A549 (cell line): ENCODE measurements around the gene MSI2. TPM values are rescaled to one million over a fixed set of nuclear protein-coding genes. Genes with fewer than 3 reads are reported as not detected.

Experiments
- ATAC-seq, 2 experiments: fragments of 200-7000 bp in 1 of 2; fragments of >200 bp in 1 of 2; cut with Nextera tagmentation in 1 of 2; cut with Tn5 transposase in 1 of 2; 3 replicates each; pipeline versions ENCODE4 v1.8.0 to v1.9.1; 2018 to 2020; ENCODE audit warnings: mild to moderate bottlenecking in 1 of 2, moderate library complexity in 1 of 2
- CTCF ChIA-PET: fragments of 300-600 bp; sonication (Branson Sonifier 250); formaldehyde crosslinking; extraction: SDS; loops from one replicate; lab custom pipeline; 2021; ENCODE audit warnings: antibody characterized with exemption, inconsistent platforms; lab: Yijun Ruan, JAX
- POLR2A ChIA-PET: fragments of 350-600 bp; formaldehyde crosslinking; extraction: SDS; loops from one replicate; lab custom pipeline; 2021; ENCODE audit warnings: antibody characterized with exemption, inconsistent platforms; lab: Yijun Ruan, JAX
- DNase-seq, 2 experiments: peaks; one replicate each; pipeline versions ENCODE4 v3.0.0 to v3.0.0-alpha.2; 2011 to 2016; ENCODE audit warnings: low read depth in 1 of 2, low spot score in 1 of 2
- FAIRE-seq: peaks from 2 replicates; lab custom pipeline; 2011; peaks lifted over from hg19 to GRCh38; lab: Jason Lieb, UNC
- H3K27ac ChIP-seq, 2 experiments: fragments of >200 bp; sonication (Bioruptor Twin); formaldehyde crosslinking; 3 replicates each; pipeline ENCODE4 v1.5.1; 2016 to 2017
- H3K4me1 ChIP-seq: fragments of >200 bp; sonication (Bioruptor Twin); formaldehyde crosslinking; 3 replicates; pipeline ENCODE4 v1.6.1; 2016
- H3K4me2 ChIP-seq: fragments of >200 bp; sonication (Bioruptor Twin); formaldehyde crosslinking; 3 replicates; pipeline ENCODE4 v1.6.1; 2016
- H3K4me3 ChIP-seq: fragments of >200 bp; sonication (Bioruptor Twin); formaldehyde crosslinking; 3 replicates; pipeline ENCODE4 v1.5.1; 2016
- H3K9me3 ChIP-seq: fragments of >200 bp; sonication (Bioruptor Twin); formaldehyde crosslinking; 3 replicates; pipeline ENCODE4 v1.6.1; 2016
- BCL3 ChIP-seq: fragments of >200 bp; sonication (Bioruptor Twin); formaldehyde crosslinking; IDR thresholded peaks from 3 replicates; pipeline ENCODE4 v1.6.1; 2016
- CBX2 ChIP-seq: fragments of 200-600 bp; sonication (generic); IDR thresholded peaks from 2 replicates; pipeline ENCODE4 v1.6.1; 2016; ENCODE audit warnings: low read depth, mild to moderate bottlenecking, borderline replicate concordance
- CBX8 ChIP-seq: fragments of 200-600 bp; sonication (generic); IDR thresholded peaks from 2 replicates; pipeline ENCODE4 v1.6.1; 2016
- CEBPB ChIP-seq, 2 experiments: fragments of >200 bp in 1 of 2; sonication (Bioruptor Twin) in 1 of 2; formaldehyde crosslinking in 1 of 2; IDR thresholded peaks; 2 replicates each; pipeline ENCODE4 v1.6.1; 2012 to 2016
- CHD2 ChIP-seq: fragments of 150-350 bp; IDR thresholded peaks from 2 replicates; pipeline ENCODE4 v1.6.1; 2014; ENCODE audit warnings: low read length; ENCODE audit not compliant: partially characterized antibody
- CHD4 ChIP-seq: fragments of 200-600 bp; sonication (generic); IDR thresholded peaks from 2 replicates; pipeline ENCODE4 v1.6.1; 2016; ENCODE audit warnings: antibody characterized with exemption, mild to moderate bottlenecking, borderline replicate concordance
- CTCF ChIP-seq: fragments of >200 bp; sonication (Bioruptor Twin); formaldehyde crosslinking; IDR thresholded peaks from 3 replicates; pipeline ENCODE4 v1.5.1; 2016
- E2F6 ChIP-seq: IDR thresholded peaks from 2 replicates; pipeline ENCODE4 v1.6.1; 2012; ENCODE audit warnings: low read depth, borderline replicate concordance
- EHF ChIP-seq: fragments of 250-450 bp; sonication (Bioruptor Pico); IDR thresholded peaks from 2 replicates; pipeline ENCODE4 v1.5.0; 2020; ENCODE audit warnings: mild to moderate bottlenecking
- EHMT2 ChIP-seq: fragments of 200-600 bp; sonication (generic); IDR thresholded peaks from 2 replicates; pipeline ENCODE4 v1.6.1; 2016; ENCODE audit warnings: antibody characterized with exemption, low read depth, mild to moderate bottlenecking, moderate library complexity
- EP300 ChIP-seq, 2 experiments: fragments of >200 bp; sonication (Bioruptor Twin); formaldehyde crosslinking; IDR thresholded peaks; 2 replicates in 1 of 2; 3 replicates in 1 of 2; pipeline ENCODE4 v1.6.1; 2016 to 2017
- GATA3 ChIP-seq: IDR thresholded peaks from 2 replicates; pipeline ENCODE4 v1.6.1; 2012; ENCODE audit warnings: borderline replicate concordance
- HEYL ChIP-seq: fragments of 250-450 bp; sonication (Bioruptor Pico); IDR thresholded peaks from 2 replicates; pipeline ENCODE4 v1.8.0; 2021; ENCODE audit warnings: mild to moderate bottlenecking, moderate library complexity
- HOXA7 ChIP-seq: fragments of 250-450 bp; sonication (Bioruptor Pico); IDR thresholded peaks from 2 replicates; pipeline ENCODE4 v1.5.0; 2020; ENCODE audit warnings: mild to moderate bottlenecking, moderate library complexity
- HOXB5 ChIP-seq: fragments of 250-450 bp; sonication (Bioruptor Pico); IDR thresholded peaks from 2 replicates; pipeline ENCODE4 v1.5.0; 2020; ENCODE audit warnings: mild to moderate bottlenecking, moderate library complexity
- JUN ChIP-seq, 2 experiments: fragments of >200 bp; sonication (Bioruptor Twin); formaldehyde crosslinking; IDR thresholded peaks; 2 replicates in 1 of 2; 3 replicates in 1 of 2; pipeline ENCODE4 v1.6.1; 2016 to 2017
- JUNB ChIP-seq: fragments of >200 bp; sonication (Bioruptor Twin); formaldehyde crosslinking; IDR thresholded peaks from 2 replicates; pipeline ENCODE4 v1.6.1; 2016
- MAX ChIP-seq: IDR thresholded peaks from 2 replicates; pipeline ENCODE4 v1.6.1; 2012
- MAZ ChIP-seq: fragments of 150-350 bp; IDR thresholded peaks from 2 replicates; pipeline ENCODE4 v1.6.1; 2014; ENCODE audit warnings: antibody characterized with exemption, low read depth, low read length, borderline replicate concordance
- MYC ChIP-seq: IDR thresholded peaks from 2 replicates; pipeline ENCODE4 v1.6.1; 2012; ENCODE audit warnings: mild to moderate bottlenecking, inconsistent platforms, low read length, improper control_type of control experiment, borderline replicate concordance
- NPAS2 ChIP-seq: fragments of 250-450 bp; sonication (Bioruptor Pico); IDR thresholded peaks from 2 replicates; pipeline ENCODE4 v1.8.0; 2022; ENCODE audit warnings: mild to moderate bottlenecking, moderate library complexity, borderline replicate concordance
- NR3C1 ChIP-seq: fragments of >200 bp; sonication (Bioruptor Twin); formaldehyde crosslinking; IDR thresholded peaks from 3 replicates; pipeline ENCODE4 v1.6.1; 2017
- RAD21 ChIP-seq, 2 experiments: fragments of >200 bp in 1 of 2; sonication (Bioruptor Twin) in 1 of 2; formaldehyde crosslinking in 1 of 2; IDR thresholded peaks in 1 of 2; conservative IDR thresholded peaks in 1 of 2; 2 replicates in 1 of 2; 3 replicates in 1 of 2; pipeline ENCODE4 v1.6.1; 2012 to 2018; ENCODE audit warnings: inconsistent platforms in 1 of 2
- RARB ChIP-seq: fragments of 250-450 bp; sonication (Bioruptor Pico); IDR thresholded peaks from 2 replicates; pipeline ENCODE4 v1.8.0; 2021; ENCODE audit warnings: mild to moderate bottlenecking, moderate library complexity
- RNF2 ChIP-seq: fragments of 200-600 bp; sonication (generic); IDR thresholded peaks from 2 replicates; pipeline ENCODE4 v1.6.1; 2016; ENCODE audit warnings: low read depth, mild to moderate bottlenecking, antibody characterized with exemption, moderate library complexity, borderline replicate concordance
- USF2 ChIP-seq: fragments of 450-650 bp; IDR thresholded peaks from 2 replicates; pipeline ENCODE4 v1.6.1; 2014; ENCODE audit warnings: antibody characterized with exemption
- ZFP36 ChIP-seq: fragments of 450-650 bp; IDR thresholded peaks from 2 replicates; pipeline ENCODE4 v1.6.1; 2014; ENCODE audit warnings: borderline replicate concordance; ENCODE audit not compliant: partially characterized antibody
- WGBS: methylation state at CpG from one replicate; pipeline ENCODE4 v1.1.6; 2017; ENCODE audit errors: missing lambda C conversion rate; 5-methylcytosine and 5-hydroxymethylcytosine counted together
- polyA plus RNA-seq, 4 experiments: library from polyadenylated mRNA; depleted of rRNA in 3 of 4; stranded (reverse); fragments of >200 nt; fragmentation: RNase III in 1 of 4; extraction: RNeasy Plus Mini Kit Qiagen cat#74134 plus additional on column Dnase treatment in 1 of 4; gene quantifications; 2 replicates in 3 of 4; 3 replicates in 1 of 4; pipeline ENCODE4 v1.2.3, GENCODE V29; 2011 to 2017

Gene MSI2
- polyA plus RNA-seq, 2 of the 4 experiments (the other 2 are of a cell fraction): 43.6 to 44.4 TPM

- Histone ChIP-seq H3K9me3 (no peaks in the 10 kb centered on the region), H3K27ac (no peak overlapping the region), H3K4me3 (no peak overlapping the region), H3K4me2 (no peak overlapping the region), H3K4me1 (no peaks in the 10 kb centered on the region)
- no peak for FAIRE-seq
- DNase-seq: no peak
- CTCF ChIA-PET: interaction anchor here (1.2 to 10.8 kb wide), 8 partner anchors 9 to 435 kb away, joined by 3 to 104 read pairs (median 4); no protein-coding TSS in a partner anchor
- no peak for ATAC-seq
- POLR2A ChIA-PET: no interaction called here
- TF ChIP-seq USF2: no peak
- TF ChIP-seq HOXA7 (CRISPR knock-in tag): no peak
- TF ChIP-seq CHD2: no peak
- TF ChIP-seq CBX8: no peak
- TF ChIP-seq CBX2: no peak
- TF ChIP-seq EHMT2: no peak
- no peak for TF ChIP-seq MYC
- TF ChIP-seq NR3C1: no peak
- TF ChIP-seq ZFP36: no peak
Measured at GRCh38 chr17:57678393-57678792, 422.1 kb downstream of the MSI2 start.

- Histone ChIP-seq H3K4me1 (no peaks in the 10 kb centered on the region), H3K4me2 (no peak overlapping the region), H3K9me3 (no peaks in the 10 kb centered on the region), H3K4me3 (no peak overlapping the region), H3K27ac (no peak overlapping the region)
- POLR2A ChIA-PET: no interaction called here
- no peak for FAIRE-seq
- CTCF ChIA-PET: interaction anchor here (0.9 to 10.8 kb wide), 9 partner anchors 8 to 559 kb away, joined by 3 to 104 read pairs (median 3); no protein-coding TSS in a partner anchor
- 83% methylated on average over 7 of the region's 7 CpGs for WGBS
- DNase-seq: no peak
- TF ChIP-seq CBX8 (no peak), EHF (CRISPR knock-in tag) (no peak), MAZ (no peak), CTCF (no peak), ZFP36 (no peak), MYC (no peak), CHD4 (no peak), E2F6 (no peak), CEBPB (IDR thresholded peaks at IDR 0.05) (no peak), HEYL (CRISPR knock-in tag) (no peak)
- ATAC-seq: no peak
Measured at GRCh38 chr17:57679356-57679755, 423.0 kb downstream of the MSI2 start.

- TF ChIP-seq HOXB5 (no peak), HEYL (CRISPR knock-in tag) (no peak), MAX (no peak), JUN (IDR thresholded peaks at IDR 0.05) (no peak), RNF2 (no peak), BCL3 (no peak), RARB (CRISPR knock-in tag) (no peak), GATA3 (no peak), JUNB (no peak), NPAS2 (CRISPR knock-in tag) (no peak), EP300 (IDR thresholded peaks at IDR 0.05) (no peak), RAD21 (conservative IDR thresholded peaks at IDR 0.05 in 1 of 2, IDR thresholded peaks at IDR 0.05 in 1 of 2) (no peak)
- no peaks in the 10 kb centered on the region for H3K9me3 ChIP-seq
- no peaks in the 10 kb centered on the region for H3K4me1 ChIP-seq
- WGBS: 92% methylated on average over 10 of the region's 10 CpGs
- ATAC-seq (no peak), FAIRE-seq (no peak), DNase-seq (no peak)
- H3K4me3 ChIP-seq: no peak overlapping the region
- CTCF ChIA-PET: interaction anchor here (0.9 to 10.8 kb wide), 7 partner anchors 9 to 560 kb away, joined by 3 to 104 read pairs (median 3); no protein-coding TSS in a partner anchor
- H3K4me2 ChIP-seq: no peak overlapping the region
- H3K27ac ChIP-seq: no peak overlapping the region
- POLR2A ChIA-PET: interaction anchor here (1.0 kb wide), 1 partner anchor 34 kb away, joined by 3 read pairs; no protein-coding TSS in a partner anchor
Measured at GRCh38 chr17:57679906-57680695, 423.8 kb downstream of the MSI2 start.
